Activated T-helper 1 cell treated with Interleukin-2 at 50 U/mL for 16 hours (primary cell): ENCODE data around the gene PPFIA4.

Experiments used
- DNase-seq: peaks from one replicate; pipeline ENCODE4 v3.0.0-alpha.2; 2020; ENCODE audit warnings: low read depth

The PPFIA4 gene

GRCh38 chr1:203041351-203041932, 15.2 kb downstream of the PPFIA4 start:
- DNase-seq: no peak

- DNase-seq: no peak
These were observed 17.7 kb downstream of the PPFIA4 start for GRCh38 chr1:203043830-203044545.

GRCh38 chr1:203044546-203045250, 18.4 kb downstream of the PPFIA4 start:
- no peak for DNase-seq

GRCh38 chr1:203045336-203045735, 19.0 kb downstream of the PPFIA4 start:
- no peak for DNase-seq

- no peak for DNase-seq
These were observed 19.7 kb downstream of the PPFIA4 start for GRCh38 chr1:203045821-203046594.

GRCh38 chr1:203046984-203047630, 20.8 kb downstream of the PPFIA4 start:
- DNase-seq: no peak

GRCh38 chr1:203048086-203048485, 21.8 kb downstream of the PPFIA4 start:
- no peak for DNase-seq

- DNase-seq: no peak
These were observed 22.3 kb downstream of the PPFIA4 start for GRCh38 chr1:203048555-203049051.

GRCh38 chr1:203049077-203049476, 22.8 kb downstream of the PPFIA4 start:
- no peak for DNase-seq

GRCh38 chr1:203049576-203050180, 23.4 kb downstream of the PPFIA4 start:
- no peak for DNase-seq

- DNase-seq: no peak
These were observed 24.5 kb downstream of the PPFIA4 start for GRCh38 chr1:203050826-203051225.

- DNase-seq: no peak
These were observed 25.6 kb downstream of the PPFIA4 start for GRCh38 chr1:203051841-203052324.

GRCh38 chr1:203052601-203053000, 26.3 kb downstream of the PPFIA4 start:
- no peak for DNase-seq

- no peak for DNase-seq
These were observed 27.9 kb downstream of the PPFIA4 start for GRCh38 chr1:203054184-203054583.

- no peak for DNase-seq
These were observed 28.4 kb downstream of the PPFIA4 start for GRCh38 chr1:203054642-203055041.

GRCh38 chr1:203055161-203055799, 29.0 kb downstream of the PPFIA4 start:
- DNase-seq: no peak

- DNase-seq: no peak
These were observed 29.7 kb downstream of the PPFIA4 start for GRCh38 chr1:203056012-203056411.

- DNase-seq: no peak
These were observed 30.2 kb downstream of the PPFIA4 start for GRCh38 chr1:203056516-203056915.

- no peak for DNase-seq
These were observed 31.8 kb downstream of the PPFIA4 start for GRCh38 chr1:203057911-203058675.

GRCh38 chr1:203058676-203058935, 32.3 kb downstream of the PPFIA4 start:
- no peak for DNase-seq
